ENCODE measurements around the gene SLC34A3. TPM values are rescaled to one million over a fixed set of nuclear protein-coding genes. Genes with fewer than 3 reads are reported as not detected.

Gene SLC34A3
- total and polyA plus RNA-seq, 12 donors: not detected

DNA sequence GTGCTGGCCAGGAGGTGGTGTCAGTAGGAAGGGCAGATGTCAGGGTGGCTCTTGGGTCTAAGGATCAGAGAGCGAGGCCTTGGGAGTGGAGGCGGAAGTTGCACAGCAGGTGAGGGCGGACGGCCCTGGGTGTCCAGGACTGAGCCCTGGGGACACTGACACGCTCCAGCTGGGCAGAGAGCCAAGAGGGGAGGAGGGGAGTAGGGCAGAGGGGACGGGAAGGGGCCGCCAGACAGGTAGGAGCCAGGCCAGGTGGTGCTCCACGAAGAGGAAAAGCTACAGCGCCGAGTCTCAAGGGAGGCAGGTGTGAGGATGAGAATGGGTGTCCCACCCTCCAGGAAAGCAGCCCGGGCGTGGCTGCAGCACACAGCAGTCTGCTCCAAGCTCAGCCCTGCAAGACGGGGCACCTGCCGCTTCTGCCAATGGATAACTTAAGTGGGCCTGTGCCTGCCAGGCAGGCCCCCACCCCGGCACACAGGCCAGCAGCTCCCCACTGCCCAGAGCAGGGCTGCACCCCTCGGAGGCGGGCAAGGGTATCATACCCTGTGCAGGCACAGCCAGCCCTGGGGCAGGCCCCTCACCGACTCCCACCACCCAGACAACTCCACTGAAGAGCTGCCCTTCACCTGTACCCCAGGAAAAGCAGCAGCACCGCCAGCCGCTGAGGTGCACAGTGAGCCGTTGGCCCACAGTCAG, 35.0 kb upstream of the SLC34A3 start:
- peaks cover 27 to 81% (median 53%) of the 10 kb centered on the region in 9 donors for H3K4me1 ChIP-seq
- intact Hi-C loops (cut with DNase I): loop anchor here in 1 of 10 donors (5.0 kb wide), 1 partner anchor 537 kb away; no protein-coding TSS in a partner anchor
- no peaks in the 10 kb centered on the region for H3K9me3 ChIP-seq
- no peak overlapping the region for H3K4me3 ChIP-seq
- WGBS, 2 donors: 68% methylated on average over 19 to 21 of the region's 21 CpGs
- no peak for DNase-seq
- ATAC-seq: no peak
- H3K36me3 ChIP-seq: peaks cover 0 to 20% (median 10%) of the 10 kb centered on the region in 9 donors
- H3K27ac ChIP-seq: peak overlapping the region in 3 of 10 donors; percentile 3 to 69 (median 51)
- TF ChIP-seq, protein P1, sequence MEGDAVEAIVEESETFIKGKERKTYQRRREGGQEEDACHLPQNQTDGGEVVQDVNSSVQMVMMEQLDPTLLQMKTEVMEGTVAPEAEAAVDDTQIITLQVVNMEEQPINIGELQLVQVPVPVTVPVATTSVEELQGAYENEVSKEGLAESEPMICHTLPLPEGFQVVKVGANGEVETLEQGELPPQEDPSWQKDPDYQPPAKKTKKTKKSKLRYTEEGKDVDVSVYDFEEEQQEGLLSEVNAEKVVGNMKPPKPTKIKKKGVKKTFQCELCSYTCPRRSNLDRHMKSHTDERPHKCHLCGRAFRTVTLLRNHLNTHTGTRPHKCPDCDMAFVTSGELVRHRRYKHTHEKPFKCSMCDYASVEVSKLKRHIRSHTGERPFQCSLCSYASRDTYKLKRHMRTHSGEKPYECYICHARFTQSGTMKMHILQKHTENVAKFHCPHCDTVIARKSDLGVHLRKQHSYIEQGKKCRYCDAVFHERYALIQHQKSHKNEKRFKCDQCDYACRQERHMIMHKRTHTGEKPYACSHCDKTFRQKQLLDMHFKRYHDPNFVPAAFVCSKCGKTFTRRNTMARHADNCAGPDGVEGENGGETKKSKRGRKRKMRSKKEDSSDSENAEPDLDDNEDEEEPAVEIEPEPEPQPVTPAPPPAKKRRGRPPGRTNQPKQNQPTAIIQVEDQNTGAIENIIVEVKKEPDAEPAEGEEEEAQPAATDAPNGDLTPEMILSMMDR (IDR thresholded peaks at IDR 0.05): no peak
- H3K27me3 ChIP-seq: no peaks in the 10 kb centered on the region

DNA sequence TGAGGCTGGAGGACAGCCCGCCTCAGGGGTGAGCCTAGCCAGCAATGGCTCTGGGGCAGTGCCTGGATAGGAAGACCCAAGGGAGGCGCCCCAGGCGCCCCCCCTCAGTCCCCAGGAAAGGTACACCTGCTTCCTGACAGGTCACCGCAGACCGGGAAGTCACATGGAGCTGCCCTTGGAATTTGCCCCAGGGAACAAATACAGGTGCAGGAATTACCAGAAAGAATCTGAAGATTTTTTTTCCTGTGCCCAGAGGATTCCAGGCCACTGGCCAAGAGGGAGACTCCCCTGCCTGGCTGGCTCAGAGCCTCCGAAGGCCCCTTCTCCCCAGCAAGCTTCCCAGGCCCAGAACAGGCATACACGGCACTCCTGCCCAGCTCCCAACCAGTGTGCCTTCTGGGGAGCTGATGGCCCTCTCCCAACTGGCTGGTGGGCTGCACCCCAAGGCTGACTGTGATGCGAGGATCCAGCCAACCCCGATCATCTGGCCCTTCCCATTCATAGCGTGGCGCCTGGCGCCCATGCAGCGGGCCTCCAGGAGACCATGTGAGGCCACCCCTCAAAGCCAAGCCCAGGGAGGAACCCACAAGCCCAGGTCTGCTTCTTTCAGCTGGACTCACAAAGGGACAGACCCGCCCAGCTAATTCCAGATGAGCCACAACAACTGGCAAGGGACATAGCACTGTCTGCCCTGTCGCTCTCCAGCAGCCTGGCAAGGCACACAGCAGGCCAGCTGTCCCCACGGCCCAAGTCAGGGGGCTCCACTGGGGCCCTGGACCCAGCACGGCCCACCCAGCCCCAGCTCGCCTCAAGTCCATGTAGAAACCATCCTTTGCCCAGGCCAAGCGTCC, 32.4 kb upstream of the SLC34A3 start:
- peak overlapping the region in 7 of 10 donors; percentile 44 to 84 (median 71) for H3K4me3 ChIP-seq
- TF ChIP-seq, protein P1 (IDR thresholded peaks at IDR 0.05): no peak
- H3K4me1 ChIP-seq: peaks cover 42 to 90% (median 66%) of the 10 kb centered on the region in 9 donors
- ATAC-seq (no peak), DNase-seq (no peak)
- no peaks in the 10 kb centered on the region for H3K36me3 ChIP-seq
- no peaks in the 10 kb centered on the region for H3K27me3 ChIP-seq
- intact Hi-C loops (cut with DNase I): loop anchor here in 1 of 10 donors (5.0 kb wide), 1 partner anchor 534 kb away; no protein-coding TSS in a partner anchor
- no peaks in the 10 kb centered on the region for H3K9me3 ChIP-seq
- 71 to 75% methylated on average over 19 of the region's 19 CpGs for WGBS, 2 donors
- peak overlapping the region in 4 of 10 donors; percentile 1 to 69 (median 23) for H3K27ac ChIP-seq

DNA sequence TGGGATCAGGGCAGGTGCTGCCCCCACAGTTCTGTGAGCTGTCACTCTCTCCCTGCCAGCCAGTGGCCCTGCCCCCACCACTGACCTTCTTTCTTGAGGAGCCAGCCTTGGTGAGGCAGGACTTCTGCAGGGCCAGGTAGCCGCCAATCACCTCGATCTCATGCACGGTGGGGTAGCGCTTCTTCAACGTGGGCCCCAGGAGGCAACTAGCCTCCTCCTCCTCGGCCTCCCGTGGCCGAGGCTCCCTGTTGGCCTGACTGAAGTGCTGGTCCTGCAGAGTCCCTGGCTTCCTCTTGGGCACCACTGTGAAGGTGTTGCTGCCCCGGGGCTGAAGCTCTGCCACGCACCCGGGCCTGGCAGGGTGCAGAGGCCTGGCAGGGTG, 31.8 kb upstream of the SLC34A3 start:
- ATAC-seq (no peak), DNase-seq (no peak)
- 57 to 59% methylated on average over 11 of the region's 11 CpGs for WGBS, 2 donors
- Histone ChIP-seq H3K27me3 (no peaks in the 10 kb centered on the region), H3K36me3 (no peaks in the 10 kb centered on the region), H3K4me1 (peaks cover 46 to 90% (median 72%) of the 10 kb centered on the region in 9 donors), H3K27ac (peak overlapping the region in 7 of 10 donors; percentile 1 to 69 (median 44)), H3K9me3 (no peaks in the 10 kb centered on the region), H3K4me3 (peak overlapping the region in 9 of 10 donors; percentile 44 to 84 (median 71))
- TF ChIP-seq, protein P1 (IDR thresholded peaks at IDR 0.05): no peak
- intact Hi-C loops (cut with DNase I): loop anchor here in 1 of 10 donors (5.0 kb wide), 1 partner anchor 533 kb away; no protein-coding TSS in a partner anchor

Measured in heart right ventricle (tissue), 16 donors.